Ammon's horn (tissue), 1 donor: ENCODE results near the gene P2RY4.
"Not testable (repeated sequence)": the region's sequence is repeated elsewhere in the genome, so short reads cannot be mapped to it uniquely, and the experiment has no call there.

Experiments used
- DNase-seq: peaks from one replicate; pipeline ENCODE4 v3.0.0-alpha.2; 2016; ENCODE audit warnings: low spot score

The P2RY4 gene

DNA sequence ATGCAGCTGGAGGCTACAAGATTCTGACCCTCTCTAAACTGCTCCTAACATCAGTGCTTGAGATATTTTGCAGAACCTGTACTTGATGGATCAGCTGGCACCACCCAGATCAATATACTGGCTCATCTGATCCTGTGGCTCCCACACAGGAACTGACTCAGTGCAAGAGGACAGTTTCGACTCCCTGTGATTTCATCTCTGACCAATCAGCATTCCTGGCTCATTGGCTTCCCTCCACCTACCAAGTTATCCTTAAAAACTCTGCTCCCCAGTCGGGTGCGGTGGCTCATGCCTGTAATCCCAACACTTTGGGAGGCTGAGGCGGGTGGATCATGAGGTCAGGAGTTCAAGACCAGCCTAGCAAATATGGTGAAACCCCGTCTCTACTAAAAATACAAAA is 16.4 kb downstream of the P2RY4 start:
- not testable (repeated sequence) for DNase-seq

DNA sequence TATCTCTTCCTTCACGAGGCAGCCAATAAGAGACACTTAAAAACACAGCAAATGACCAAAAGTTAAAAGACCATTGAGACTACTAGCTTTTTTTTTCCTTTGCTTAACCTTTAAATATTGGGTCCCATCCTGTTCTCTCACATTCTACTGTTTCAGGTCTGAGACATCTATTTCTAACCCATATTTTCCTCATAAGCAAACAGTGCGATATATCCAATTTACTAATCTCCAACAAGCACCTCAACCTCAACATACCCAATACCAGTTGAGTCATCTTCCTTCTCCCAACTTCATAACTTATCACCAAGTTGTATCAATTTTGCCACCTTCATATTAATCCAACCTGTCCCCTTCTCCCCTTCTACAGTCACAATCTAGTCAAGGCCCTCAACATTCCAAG is 18.5 kb downstream of the P2RY4 start:
- no peak for DNase-seq

DNA sequence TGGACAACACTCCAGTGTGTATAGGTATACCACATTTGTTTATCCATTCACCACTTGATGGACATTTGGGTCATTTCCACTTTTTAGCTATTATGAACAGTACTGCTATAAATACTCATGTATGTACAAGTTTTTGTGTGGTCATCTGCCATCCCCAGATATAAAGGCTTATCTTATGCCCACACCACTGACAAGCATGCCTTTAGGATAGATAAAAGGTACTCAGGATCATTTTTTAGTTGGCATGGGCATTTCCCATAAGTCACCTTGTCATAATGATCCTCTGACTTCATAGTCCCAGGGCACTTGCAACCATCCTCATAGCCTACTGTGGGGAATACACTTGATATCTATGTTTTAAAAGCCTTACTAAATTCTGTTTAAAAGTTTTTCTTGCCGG is 19.3 kb downstream of the P2RY4 start:
- DNase-seq = no peak

DNA sequence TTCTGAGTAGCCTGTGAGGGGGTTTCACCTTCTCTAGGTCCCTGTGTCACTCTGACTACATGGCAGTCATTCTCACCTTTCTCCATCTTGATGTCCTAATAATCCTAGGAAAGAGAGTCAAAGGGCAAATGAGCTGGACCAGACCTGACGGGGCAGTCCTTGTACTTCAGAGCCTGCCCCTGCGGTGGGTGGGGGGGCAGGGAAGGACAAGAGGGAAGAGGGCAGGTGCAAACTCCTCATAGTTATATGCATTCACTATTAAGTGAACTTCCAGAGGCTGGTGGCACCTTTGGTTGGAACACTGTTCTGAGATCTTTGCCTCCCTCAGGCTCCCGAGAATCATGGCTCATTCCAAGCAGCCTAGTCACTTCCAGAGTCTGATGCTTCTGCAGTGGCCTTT is 25.6 kb downstream of the P2RY4 start, which contains the start of gene AWAT1:
AWAT1 (plus strand) TSS at position 301 of the 400 bp plus-strand sequence; CDS start at position 342, 41 bp downstream.
- DNase-seq = no peak

DNA sequence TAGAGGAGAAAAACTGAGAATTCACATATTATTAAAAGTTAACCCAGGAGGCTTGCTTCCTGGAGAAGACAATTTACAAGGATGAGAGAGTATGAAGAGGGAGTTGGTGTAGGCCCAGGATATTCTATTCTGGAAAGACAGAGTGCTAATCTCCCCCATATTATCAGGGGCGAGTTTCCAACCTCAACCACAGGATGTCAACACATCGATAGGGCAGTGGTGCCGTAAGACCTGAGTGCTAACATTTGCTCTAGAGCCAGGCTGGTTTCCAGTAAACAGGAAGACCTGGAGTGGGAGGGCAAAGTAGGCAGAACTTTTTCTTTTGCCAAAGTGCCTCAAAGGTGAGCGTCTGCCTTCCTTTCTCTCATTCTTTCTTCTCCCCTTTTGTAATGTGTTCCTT is 28.3 kb downstream of the P2RY4 start:
- no peak for DNase-seq

DNA sequence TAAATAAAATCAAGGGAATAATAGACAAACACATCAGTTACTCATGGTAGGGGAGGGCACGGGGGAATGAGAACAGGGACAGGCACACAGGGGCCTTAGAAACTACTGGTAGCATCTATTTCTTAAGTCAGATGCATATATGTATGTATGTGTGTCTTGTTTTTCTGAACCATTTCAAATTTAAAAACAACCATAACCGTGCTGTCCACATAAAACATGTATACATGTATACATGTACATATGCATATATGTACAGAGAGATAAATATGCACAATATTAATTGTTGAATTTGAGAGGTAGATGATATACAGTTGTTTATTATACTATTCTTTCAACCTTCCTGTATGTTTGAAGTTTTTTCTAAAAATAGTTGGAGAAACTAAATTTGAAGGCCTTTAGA is 33.3 kb downstream of the P2RY4 start:
- no peak for DNase-seq

DNA sequence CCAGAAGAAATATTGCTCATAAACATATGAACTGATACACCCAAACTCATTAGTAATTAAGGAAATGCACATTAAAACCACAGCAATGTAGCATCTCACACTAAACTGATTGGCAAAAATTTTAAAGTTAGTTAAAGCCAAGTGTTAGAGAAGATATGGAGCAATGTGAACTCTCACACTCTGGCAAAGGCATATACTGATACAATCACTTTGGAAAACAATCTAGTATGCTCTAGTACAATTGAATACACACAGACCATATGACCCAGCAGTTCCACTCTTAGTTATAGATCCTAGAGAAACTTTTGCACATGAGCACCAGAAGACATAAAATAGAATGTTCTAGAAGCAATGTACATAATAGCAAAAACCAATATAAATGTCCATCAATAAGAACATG is 34.0 kb downstream of the P2RY4 start:
- no peak for DNase-seq

DNA sequence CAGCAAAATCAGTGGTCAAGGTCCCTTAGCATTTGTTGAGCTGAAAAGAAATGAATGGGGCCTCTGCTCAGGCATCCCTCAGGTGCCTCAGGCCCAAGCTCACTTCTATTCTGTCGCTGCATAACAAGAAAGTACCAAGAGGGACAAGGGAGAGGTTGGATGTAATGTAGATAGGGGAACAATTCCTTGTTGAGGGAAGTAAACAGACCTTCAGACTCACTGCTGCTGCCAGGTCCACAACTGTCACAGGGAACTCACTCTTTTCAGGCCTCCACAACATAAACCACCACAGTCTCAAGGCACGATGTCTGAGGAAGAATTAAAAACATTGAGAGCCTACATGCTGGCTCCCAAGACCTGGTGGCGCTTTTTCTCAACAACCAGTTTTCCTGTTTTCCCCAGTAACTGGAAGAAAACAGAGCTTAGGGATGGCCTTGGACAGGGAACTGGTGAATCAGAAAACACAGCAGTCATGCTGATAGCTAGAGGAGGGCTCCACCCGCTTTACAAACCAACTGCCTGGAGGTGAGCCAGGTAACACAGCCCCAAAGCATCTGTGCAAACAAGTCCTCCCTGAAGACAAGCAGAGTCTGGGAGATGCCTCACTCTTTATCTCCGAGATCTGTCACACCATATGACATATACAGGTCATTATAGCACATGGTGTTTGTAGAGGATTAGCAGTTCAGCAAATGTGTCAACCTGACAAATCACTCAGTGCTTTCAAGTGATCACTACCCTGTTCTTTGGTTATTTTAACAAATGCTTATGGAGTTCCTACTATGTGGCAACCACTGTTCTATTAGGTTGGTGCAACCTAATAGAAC is 39.9 kb downstream of the P2RY4 start:
- DNase-seq = no peak

DNA sequence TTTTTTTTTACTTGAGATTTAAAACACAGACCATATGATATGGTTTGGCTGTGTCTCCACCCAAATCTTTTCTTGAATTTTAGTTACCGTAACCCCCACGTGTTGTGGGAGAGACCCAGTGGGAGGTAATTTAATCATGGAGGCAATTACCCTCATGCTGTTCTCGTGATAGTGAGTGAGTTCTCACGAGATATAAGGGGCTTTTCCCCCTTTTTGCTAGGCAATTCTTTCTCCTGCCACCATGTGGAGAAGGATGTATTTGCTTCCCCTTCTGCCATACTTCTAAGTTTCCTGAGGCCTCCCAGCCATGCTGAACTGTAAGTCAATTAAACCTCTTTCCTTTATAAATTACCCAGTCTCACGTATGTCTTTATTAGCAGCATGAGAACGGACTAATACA is 50.4 kb downstream of the P2RY4 start:
- DNase-seq = not testable (repeated sequence)

DNA sequence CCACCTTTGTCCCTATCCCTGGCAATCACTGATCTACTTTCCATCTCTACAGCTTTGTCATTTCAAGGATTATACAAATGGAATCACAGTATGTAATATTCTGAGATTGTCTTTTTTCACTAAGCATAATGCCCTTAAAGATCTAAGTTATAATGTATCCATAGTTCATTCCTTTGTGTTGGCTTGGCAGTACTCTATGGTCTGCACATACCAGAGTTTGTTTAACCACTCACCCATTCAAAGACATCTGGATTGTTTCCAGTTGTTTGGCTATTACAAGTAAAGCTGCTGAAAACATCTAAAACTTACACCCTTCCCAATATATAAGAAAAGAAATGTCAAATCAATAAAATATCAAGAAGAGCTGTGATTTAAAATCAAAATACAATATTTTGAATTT is 51.5 kb downstream of the P2RY4 start:
- no peak for DNase-seq
